Activated naive CD4-positive, alpha-beta T cell (primary cell): Measurements from ENCODE around the gene NOS2.

Experiments
- DNase-seq, 4 experiments: peaks; one replicate each; lab custom pipeline; 2025; lab: John Stamatoyannopoulos, UW

NOS2 gene

GRCh38 chr17:27819145-27819544 lies 18.8 kb upstream of the NOS2 start:
- no peak for DNase-seq

DNA sequence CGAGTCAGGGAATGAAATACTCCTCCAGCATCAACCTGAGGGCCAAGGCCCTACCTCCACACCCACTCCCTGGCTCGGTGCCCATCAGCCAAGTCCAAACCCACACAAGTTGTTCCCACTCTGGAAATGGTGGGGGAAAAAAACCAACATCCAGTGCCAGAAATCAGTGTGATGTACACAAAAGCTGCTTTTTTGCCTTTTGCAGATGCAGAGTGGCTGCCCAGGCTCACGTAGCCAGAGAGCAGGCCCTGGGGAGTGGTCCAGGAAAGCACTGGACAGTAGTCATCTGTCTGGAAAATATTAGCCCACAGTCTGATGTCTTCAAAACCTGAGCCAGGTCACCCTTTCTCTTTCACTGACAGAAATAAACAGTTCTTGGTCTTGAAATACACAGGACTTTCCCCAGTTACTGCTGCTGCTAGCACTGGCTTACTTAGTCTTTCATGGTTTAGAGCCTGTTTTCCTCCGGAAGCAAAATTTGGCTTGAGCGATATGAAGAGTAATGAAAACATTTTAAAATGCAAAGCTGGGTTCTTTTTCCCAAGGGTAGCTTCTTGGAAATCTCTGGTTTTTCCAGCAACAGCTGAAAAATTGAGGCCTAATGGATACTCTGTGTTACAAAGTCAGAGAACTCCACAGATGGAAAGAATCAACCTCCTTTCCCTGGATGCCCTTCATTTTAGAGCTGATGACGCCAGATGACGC lies 18.2 kb upstream of the NOS2 start:
- no peak for DNase-seq

DNA sequence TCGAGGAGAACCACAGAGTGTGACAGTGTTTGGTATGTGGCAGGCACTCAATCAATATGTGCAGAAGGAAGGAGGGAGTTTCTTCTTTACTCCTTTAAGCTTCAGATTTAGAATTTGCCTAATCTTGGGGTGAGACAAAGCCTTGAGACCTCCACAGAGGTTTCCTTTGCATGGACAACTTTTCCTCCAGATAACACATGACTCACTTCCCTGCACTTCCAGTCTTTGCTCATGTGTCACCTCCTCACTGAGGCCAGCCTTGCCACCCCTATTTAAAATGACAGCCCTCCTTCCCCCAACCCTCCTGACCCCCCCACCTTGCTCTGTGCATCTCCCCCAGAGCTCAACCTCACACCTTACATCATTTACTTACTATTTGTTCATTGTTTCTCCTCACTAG lies 17.4 kb upstream of the NOS2 start:
- no peak for DNase-seq

DNA sequence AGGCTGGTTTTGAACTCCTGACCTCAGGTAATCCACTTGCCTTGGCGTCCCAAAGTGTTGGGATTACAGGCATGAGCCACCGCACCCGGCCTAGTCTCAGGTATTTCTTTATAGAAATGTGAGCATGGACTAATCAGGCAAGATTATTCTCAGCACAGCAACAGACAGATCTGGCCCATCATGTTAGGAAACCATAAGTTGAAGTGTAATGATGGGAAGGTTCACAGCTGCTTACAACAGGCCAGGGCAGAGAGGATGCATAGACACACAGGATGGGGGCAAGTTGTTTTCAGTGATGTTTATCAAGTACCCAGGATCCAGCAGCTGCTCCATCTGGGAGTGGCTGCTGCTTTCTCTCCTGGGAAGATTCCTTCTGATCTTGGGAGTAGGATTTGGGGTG lies 16.6 kb upstream of the NOS2 start:
- DNase-seq = no peak

DNA sequence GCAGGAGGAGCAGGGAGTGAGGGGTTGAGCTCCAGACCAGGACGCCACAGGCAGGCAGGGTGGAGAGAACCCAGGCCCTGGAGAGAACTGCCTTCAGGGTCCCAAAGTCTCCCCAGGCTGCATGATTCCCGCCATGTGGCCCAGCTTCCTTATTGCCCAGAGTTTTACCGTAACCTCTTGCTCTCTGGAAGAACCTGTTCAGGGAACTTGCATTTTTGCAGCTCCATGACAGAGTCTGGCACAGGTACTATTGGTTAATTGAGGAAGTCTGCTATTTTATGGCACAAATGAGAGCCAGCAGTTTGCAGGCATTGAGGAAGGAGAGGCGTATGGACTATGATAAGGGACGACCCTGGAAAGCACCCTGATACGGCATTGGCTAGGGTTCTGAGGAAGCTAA lies 11.6 kb upstream of the NOS2 start:
- no peak for DNase-seq

DNA sequence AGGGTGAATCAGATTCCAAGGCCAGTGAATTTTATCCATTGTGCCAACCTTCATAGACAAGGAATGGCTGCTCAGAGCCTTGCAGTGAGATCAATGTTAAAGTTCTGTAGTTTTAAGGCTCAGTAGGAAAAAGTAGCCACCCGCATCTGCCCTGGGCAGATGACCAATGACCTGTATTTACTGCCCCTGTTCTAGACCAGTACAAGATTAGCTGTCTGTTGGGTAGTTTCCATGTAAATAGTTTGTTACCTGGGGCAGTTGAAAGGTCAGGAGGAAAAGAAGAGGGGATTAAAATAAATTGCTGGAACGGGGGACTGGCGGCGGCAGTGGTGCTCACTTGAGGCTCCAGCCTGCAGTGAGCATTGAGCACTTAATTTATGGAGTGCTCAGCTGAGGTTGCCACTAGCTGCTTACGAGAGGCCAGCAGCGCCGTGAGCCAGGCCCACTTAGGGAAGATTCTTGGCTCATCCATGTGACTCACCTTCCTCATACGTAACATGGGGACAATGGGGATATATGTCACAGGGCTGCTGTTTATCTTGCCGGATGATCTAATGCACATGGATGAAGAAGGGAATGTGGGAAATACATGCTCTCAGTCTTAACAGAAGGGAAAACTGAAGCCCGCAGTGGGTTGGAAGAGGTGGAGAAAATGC lies 10.7 kb upstream of the NOS2 start:
- no peak for DNase-seq

DNA sequence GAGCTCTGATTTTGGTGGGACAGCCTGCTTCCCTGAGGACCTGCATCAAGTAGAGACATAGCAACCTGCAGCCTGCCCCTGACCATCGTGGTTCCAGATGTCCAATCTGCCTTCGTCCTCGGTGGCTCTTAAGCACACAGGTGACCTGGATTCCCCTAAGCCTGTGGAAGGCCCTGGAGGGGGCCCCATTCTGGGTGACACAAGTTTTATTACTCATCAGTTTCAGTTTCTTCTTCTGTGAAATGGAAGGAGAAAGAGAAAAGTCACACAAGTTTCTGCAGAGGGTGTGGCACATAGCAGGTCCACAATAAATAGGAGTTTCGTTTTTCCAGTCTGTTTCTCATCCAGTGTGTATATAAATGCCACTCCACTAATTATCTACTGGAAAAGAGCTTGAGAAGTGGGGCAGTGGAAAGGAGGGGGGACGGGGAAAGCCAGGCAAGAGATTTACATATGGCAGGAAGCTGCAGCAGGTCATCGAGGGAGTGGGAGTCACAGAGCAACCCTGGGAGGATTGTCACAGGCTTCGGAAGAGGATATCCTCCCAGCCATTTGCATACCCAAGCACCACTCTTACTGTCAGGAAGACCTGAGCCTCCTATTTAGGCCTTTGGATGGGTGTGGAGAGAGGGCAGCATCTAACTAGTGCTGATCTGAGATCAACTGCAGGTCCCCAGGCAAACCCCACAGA lies 10.0 kb upstream of the NOS2 start:
- DNase-seq = no peak

DNA sequence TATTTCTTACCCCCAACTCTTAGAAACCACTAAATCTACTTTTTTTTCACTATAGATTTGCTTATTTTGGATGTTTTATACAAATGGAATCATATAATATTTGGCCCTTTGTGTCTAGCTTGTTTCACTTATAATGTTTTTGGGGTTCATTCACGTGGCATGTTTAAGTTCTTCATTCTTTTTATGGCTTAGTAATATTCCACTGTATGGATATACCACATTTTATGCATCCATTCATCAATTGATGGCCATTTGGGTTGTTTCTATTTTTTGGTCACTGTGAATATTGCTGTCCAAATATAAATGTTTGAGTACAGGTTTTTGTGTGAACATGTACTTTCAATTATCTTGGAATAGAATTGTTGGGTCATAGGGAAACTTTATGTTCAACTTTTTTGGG lies 9.2 kb upstream of the NOS2 start:
- no peak for DNase-seq

DNA sequence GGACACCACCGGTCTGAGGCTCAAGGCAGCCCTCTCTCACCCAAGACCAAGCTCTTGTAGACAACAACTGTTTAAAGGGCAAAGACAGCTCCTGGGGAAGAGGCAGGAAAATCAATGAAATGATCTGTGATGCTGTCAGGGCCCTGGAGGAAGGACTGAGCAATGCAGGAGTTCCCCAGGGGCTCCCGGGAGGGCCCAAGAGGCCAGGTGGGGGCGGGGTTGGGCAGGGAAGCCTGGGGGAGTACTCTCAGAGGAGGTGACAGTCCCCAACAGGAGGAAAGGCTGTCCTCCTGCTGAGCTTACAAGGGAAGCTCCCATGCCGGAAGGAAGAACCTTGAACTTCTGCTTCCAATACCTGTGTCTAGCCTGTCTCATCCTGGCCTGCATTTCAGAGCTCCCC lies 8.3 kb upstream of the NOS2 start:
- DNase-seq = no peak

DNA sequence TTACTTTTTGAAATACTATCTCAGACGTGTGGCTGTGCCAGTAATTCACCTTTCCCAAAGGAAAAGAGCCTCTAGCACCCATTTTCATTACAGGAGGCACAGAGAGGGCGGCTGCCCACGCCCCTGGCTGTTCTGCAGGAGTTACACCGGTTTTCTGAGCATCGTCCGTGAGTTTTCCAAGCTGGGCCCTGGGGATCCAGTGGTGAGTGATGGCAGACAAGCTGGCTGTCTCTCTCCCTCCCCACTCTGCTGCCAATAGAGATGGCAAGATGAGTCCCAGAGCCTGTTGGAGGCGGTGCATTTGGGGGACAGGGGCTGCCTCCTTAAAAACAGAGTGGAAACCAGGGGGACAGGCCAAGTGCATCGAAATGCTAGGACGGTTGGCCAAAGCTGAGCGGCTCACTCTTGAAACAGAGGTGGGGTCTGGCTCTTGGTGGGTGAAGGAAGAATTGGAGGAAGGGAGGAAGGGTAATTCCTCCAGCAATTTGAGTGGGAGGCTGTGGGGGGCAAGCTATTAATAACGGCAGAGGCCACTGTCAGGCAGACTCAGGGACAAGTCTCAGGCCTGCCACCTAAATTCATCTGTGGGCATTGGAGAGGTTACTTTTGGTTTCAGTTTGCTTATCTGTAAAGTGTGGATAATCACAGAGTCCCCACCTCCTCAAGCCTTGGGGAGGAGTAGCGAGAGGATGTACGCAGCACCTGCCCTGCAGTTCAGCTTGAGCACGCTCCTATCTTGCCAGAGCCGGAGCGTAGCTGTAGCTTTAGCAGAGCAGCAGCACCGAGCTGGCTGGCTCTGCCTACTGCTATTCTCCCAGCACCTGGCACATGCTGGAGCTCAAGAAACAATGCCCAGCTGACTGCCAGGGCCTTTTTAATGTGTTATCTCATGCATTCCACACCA lies 7.5 kb upstream of the NOS2 start:
- DNase-seq = peak in 2 of 4 experiments; percentile 33 to 47

GRCh38 chr17:27805520-27806146 lies 5.3 kb upstream of the NOS2 start:
- peak; percentile 23 to 65 (median 42) for DNase-seq

DNA sequence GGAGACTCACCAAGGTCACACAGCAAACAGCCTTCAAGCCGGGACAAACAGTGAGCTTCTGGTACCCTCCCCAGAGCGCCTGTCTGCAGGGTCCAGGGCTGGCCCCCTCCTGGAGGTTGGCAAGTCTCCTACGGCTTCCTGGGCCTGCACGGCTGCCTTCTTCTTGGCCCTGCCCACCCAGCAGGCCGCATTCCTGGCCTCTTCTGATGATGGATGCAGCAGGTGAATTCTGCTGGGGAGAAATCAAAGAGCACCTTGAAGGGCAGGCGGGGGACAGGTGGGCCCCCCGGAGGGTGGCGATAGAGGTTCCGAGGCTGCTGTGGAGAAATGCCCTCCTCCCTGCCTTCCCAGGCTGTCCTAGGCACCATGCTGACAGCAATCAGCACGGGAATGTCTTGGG lies 3.8 kb upstream of the NOS2 start:
- DNase-seq = no peak

DNA sequence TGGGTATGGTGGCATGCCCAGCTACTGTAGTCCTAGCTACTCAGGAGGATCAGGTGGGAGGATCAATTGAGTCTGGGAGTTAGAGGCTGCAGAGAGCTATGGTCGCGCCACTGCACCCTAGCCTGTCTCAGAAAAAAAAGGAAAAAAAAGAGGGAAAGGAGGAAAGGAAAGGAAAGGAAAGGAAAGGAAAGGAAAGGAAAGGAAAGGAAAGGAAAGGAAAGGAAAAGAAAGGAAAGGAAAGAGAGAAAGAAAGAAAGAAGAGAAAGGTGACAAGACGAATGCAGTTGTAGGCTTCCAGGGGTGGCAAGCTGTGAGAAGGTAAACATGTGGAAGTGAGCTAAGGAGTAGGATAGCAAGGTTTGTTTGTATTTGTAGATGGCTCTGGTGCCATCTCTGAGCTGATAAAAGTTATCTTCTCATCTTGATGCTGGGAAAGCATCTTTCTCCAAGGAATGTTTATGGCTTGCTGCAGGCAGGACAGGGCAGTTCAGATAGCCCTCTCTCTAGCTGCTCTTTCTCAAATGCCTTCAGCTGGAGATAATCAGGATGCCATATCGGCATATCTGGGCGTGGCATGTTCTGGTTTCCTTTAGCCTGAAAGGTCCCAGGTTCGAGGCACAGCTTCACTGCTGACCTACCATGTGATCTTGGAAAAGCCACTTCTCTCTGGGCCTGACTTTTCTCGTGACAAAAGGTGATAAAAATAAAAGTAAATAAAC lies 2.8 kb upstream of the NOS2 start:
- DNase-seq = no peak

GRCh38 chr17:27802033-27802432 lies 1.7 kb upstream of the NOS2 start:
- no peak for DNase-seq

- DNase-seq = no peak
These were observed 2.0 kb downstream of the NOS2 start for GRCh38 chr17:27798376-27798775.

- no peak for DNase-seq
These were observed 2.8 kb downstream of the NOS2 start for GRCh38 chr17:27797390-27798091.

GRCh38 chr17:27793906-27794569 lies 6.3 kb downstream of the NOS2 start:
- DNase-seq = no peak

DNA sequence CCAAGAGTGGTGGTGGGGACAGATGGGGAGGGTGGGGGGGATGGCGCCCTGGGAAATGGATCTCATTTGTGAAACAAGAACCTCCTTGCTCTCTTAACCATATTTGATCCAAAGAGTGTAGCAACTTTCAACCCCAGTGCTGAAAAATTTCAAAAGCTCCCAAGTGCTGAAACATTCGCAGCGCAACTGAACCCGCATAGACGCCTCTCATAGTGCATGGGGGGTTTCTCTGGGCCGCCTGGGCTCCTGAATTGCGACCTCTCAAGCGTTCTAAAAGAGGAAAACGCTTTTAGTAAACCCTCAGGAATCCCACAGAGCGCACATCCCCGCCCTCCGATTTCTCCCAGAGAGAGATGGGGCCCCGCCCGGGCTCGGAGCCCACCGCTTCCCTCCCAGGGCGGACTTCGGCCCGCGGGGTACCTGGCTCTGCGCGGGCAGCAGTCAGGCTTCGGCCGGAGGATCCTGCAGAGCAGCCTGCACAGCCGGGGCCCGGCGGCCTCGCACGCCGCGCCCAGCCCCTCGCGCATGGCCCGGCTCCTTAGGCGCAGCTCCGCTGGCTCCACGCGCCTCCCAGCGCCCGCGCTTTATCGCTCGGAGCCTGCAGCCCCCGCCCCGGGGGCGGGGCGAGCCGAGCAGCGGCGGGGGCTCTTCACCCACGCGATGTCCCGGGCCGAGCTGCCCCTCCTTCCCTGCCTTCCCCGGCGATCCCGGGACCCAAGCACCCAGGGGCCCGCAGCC lies 7.0 kb downstream of the NOS2 start:
- no peak for DNase-seq

GRCh38 chr17:27792095-27792494 lies 8.2 kb downstream of the NOS2 start:
- DNase-seq = no peak
